NCI-H510A (cell line): Measurements from ENCODE around the gene CSRP1.

Experiments used
- DNase-seq: peaks from one replicate; lab custom pipeline; 2025; lab: John Stamatoyannopoulos, UW

CSRP1 gene

DNA sequence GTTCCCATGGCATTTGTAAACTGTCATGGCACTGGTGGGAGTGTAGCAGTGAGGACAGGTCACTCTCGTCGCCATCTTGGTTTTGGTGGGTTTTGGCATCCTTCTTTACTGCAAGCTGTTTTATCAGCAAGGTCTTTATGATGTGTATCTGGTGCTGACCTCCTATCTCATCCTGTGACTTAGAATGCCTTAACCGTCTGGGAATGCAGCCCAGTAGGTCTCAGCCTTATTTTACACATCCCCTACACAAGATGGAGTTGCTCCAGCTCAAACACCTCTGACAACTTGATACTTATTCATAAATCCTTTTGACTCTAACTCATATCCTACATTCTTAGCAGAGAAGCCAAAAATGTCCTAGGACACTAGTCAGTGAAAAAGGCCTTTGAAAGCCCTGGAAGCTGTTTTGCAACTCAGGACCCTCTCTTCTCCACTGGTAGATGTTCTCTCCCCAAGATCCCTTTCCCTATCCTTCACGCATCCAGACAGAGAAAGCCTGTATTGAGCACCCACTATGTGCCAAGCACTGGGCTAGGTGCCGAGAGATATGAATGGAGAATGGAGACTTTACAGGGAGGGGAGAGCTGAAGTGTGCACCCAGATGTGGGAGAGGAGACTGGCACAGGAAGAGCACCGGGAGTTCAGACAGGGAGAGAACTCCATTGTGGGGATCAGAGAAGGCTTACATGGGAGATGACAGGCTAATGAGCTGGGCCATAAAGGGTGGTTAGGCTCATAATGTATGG, 6.7 kb upstream of the CSRP1 start:
- DNase-seq = no peak

DNA sequence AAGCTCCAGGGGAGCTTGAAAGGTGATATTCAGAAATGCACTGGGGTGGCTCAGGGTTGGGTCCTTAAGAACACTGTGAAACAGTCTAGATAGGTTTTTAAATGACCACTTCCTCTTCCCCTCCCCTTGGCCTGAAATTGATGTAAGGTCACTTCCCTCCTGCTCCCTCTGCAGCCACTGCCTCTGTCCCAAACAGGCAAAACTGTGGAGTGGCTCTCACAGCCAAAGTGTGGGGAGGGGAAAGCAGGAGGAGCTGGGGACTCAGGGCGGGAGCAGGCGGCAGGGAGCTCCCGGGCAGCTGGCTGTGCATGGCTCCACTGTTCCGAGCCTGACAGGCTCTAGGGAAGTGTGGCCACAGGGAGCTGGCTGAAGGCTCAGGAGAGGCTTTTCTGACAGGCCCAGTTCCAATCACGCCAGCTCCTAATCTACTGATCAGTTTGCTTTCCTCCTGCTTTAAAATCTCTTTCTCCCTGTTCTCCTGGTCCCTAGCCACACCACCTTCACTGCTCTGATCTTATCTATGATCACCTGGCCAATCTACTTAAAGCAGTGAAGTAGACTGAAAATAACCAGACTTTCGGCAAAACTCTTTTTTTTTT, 5.1 kb upstream of the CSRP1 start:
- peak; percentile 43 for DNase-seq

DNA sequence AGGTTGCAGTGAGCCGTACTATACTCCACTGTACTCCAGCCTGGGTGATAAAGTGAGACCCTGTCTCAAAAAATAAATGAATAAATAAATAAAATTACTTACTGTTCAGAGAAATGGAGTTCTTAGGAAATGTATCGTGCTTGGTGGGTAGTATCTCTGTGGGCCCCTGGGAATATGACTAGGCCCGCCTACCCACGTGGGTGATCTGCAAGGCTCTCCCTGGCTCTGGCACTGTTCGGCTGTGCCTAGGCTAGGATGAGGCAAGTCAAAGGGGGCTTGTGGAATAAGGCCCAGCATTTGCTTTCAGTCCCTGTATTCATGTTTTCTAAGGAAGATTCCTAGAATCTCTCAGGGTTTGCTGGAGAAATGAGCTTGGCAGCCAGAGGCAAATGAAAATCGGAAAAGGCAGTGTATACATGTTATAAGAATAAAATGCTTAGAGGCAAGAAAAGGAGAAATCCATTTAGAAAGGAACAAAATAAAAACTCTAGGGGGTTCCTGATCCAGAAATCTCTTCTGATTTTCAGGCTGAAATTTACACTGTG, 4.5 kb upstream of the CSRP1 start:
- DNase-seq = no peak

DNA sequence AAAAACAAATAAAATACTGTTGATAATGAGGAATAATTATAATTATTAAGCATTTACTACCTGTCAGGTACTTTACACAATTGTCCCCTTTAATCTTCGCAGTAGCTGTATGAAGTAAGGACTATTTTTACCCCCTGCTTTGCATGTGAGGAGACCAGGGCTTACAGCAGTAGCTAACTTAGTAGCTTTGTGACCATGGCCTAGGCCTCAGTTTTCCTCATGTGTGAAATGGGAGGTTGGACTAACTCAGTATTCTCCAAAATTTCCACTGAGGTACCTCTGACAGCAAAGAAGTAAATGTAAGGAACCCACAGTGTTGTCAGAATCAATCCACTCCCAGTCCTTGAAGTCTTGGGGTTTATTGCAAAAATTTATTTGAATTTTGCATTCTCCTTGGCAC, 3.8 kb upstream of the CSRP1 start:
- DNase-seq = no peak

DNA sequence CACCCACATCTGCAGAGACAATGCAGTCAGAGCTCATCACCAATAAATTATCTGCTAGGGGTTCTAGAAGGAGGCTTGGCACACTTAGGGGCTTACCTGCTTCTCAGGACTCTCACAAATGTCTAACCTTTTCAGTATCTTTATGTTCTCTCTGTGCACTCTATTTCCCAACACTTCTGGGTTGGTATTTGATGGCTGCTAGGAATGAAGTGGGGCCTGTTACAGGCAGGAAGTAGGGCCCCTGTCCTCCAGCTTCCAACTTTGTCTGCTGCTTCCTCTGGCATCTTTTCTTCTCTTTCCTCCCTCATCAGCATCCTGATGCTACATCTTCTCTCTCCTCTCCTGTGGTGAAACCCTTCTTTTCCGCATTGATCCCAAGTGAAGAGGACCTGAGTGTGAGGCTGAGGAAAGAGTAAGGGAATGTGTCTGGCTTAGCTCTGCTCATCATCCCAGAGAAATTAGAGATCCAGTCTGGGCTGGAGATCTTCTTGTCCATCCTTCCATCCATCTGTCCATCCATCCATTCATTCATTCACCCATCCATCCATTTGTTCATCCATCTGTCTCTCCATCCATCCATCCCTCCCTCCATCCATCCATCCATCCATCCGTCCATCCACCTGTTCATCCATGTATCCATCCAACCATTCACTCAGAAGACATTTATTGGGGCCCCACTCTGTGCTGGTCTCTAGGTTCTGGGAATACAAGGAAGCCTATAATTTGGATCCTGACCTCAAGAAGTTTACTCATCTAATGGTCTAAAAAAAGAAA, 2.9 kb upstream of the CSRP1 start:
- DNase-seq = no peak

DNA sequence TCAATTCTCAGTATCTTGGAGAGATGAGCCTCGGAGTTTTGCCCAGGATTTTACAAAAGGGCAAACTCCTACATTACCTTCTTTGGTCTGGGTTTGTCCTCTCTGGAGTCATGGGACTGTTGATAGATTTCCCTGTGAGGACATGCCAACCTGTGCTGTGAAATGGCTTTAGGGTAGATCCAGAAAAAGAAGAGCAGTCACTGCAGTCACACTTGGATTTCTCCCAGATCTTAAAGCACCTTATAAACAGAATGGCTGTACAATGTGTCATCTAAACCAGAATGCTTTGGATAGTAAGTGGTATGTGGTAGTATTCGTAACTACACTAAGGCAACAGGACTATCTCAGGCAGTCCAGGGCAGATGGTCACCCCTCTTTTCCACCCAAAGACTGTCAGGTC, 1.9 kb upstream of the CSRP1 start:
- no peak for DNase-seq

DNA sequence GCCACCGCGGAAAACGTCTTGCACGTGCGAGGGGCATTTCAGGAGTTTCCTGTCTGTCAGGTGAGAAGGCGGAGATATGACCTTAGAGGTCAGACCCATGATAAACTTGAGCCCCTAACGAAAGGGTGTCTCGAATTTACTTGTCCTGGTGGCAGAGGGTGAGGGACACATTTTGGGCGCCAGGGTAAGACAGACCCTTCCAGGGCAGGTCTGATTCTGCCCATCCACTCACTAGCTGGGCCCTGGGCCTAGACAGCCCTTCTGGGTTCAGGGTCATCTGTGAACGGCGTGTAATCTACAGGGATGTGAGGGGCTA, 395 bp upstream of the CSRP1 start:
- DNase-seq = no peak

DNA sequence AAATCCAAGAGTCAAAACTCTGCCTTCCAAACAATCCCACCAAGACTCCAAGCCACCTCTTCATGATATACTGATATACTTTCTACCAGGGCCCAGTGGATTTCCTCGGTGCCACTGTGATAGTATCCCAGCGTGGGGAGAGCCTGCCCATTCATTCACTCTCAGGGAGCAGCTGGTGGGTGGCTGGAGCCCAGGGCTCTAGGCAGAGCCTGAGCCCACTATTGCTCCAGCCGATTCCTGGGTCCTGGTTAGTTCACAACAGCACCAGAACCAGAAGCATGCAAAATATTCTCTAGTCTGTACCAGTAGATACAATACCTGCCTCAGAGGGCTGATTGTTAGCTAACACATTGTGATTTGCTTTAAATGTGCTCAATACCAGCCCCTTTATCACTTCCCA, 831 bp downstream of the CSRP1 start:
- no peak for DNase-seq

DNA sequence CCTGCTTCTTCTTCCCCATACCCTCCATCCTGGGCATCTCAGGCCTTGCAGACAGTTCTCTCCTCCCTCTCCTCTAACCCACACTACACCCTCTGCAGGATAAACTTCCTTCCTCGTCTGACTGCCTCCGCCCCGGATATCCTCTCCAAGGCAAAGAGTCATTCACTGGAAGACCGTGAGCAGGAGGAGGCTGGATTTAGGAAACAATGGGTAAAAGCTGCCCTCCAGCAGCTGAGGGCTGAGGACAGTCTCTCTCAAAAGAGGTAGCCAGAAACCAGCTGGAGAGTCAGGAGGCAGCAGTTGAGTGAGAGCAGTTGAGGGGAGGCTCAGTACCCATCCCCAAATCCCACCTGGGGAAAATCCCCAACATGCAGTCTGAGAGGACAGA, 1.4 kb downstream of the CSRP1 start:
- DNase-seq = peak; percentile 68

DNA sequence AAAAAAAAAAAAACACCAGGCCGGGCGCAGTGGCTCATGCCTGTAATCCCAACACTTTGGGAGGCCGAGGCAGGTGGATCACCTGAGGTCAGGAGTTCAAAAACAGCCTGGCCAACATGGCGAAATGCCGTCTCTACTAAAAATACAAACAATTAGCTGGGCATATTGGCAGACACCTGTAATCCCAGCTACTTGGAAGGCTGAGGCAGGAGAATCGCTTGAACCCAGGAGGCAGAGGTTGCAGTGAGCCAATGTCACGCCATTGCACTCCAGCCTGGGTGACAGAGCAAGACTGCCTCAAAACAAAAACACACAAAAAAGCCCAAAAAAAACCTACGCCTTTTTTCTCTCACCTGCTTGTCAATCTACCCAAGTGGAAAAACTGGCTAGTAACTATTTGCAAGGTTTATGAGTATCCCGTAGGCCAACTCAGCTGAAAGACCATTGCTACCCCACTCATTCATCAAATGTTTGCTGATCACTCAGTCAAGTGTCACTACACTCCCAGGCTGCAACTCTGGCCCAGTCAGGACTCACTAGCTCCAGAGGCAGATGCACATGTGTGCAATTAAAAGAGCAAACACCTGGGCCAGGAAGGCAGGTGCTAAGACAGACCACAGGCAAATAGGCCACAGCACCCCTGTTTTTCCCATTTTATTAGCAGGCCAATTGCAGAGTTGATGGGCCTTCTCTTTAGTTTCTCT, 2.0 kb downstream of the CSRP1 start:
- DNase-seq = peak; percentile 81

DNA sequence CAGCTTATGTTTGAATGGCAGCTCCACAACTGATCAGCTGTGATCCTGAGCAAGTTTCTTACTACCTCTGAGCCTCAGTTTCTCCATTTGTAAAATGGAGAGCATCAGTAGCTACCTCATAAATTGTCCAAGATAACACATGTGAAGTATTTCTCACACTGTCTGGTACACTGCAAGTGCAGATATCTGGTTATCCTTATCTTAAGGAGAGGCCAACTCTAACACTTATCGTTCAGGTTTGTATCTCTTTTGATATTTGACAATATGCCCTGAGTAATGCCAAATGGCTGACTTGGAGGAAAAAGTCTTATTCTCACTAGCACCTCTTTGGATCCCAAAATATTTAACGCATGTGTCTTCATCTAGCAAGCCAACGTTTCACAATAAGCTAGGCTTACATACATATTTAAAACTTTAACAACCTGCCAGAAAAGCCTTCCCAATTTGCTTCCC, 2.7 kb downstream of the CSRP1 start:
- no peak for DNase-seq

DNA sequence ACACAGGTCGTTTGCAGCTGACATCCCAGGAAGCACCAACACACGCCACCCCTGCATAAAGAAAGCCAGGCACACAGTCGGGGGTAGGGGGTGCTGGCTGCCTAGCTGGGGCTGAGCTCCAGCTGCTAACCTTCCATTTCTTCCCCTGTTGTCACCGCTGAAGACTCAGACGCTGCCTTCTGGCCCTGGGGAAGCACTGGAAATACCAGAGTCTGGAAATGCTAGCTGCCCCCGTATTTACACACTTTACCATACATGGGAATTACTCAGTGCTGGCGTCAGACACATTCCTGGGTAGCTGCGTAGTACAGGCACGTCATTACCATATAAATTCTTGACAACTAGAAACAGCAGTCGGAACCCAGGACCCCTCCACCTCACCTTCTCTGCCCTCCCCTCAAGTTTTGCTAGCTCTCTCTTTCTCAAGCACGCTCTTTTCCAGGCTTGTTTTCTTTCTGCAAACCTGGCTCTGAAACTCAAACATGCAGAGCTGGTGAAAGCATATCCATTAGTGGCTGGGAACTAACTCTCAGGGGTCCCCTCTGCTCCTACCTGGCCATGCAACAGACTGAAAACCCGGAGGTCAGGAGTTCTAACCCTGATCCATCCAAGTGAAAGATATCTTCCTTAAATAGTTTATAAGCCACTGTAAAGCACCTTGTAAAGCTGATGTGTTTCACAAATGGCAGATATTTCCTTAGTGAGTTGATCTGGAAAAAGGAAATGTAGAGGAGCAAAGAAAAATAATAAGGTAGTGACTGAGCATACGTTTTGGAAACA, 3.3 kb downstream of the CSRP1 start:
- peak; percentile 35 for DNase-seq

DNA sequence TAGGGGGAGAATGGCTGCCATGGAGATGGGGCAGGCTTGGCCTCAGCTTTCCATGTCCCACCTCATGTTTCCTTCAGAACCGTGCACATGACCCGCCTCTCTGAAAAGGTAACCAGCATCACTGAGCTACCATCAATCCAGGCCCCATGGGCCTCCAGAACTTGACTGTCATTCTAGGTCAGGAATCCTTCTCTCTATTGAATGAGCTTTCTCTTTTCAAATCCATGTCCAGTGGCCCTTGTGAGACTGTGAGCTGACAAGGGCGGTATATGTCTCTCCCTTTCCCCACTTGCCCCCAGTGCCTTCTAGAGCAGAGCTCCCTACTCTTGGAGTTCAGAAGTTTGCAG, 4.4 kb downstream of the CSRP1 start:
- DNase-seq = no peak

DNA sequence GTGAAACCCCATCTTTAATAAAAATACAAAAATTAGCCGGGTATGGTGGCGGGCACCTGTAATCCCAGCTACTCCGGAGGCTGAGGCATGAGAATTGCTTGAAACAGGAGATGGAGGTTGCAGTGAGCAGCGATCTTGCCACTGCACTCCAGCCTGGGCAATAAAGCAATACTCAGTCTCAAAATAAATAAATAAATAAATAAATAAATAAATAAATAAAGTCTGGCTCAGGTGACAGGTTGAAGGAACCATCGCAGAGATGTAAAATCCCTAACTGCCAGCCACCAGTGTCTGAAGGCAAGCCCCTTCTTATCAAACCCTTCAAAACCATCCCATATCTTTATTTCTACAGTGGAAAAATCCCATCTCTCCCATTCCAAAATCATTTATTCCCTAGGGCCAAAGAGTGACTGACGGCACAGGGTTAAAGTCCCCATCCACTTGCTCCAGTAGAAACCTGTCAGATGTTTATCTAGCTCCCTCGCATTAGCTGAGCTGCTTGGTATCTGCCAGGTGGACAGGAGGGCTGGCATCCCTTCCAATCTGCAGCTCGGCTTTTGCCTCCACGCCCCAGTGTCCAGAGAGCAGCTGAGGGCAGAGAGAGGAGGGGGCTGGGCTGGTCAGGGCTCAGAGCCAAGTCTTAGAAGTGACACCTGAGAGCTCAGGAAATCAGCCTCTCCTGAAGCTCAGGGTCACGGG, 5.0 kb downstream of the CSRP1 start:
- peak; percentile 84 for DNase-seq

DNA sequence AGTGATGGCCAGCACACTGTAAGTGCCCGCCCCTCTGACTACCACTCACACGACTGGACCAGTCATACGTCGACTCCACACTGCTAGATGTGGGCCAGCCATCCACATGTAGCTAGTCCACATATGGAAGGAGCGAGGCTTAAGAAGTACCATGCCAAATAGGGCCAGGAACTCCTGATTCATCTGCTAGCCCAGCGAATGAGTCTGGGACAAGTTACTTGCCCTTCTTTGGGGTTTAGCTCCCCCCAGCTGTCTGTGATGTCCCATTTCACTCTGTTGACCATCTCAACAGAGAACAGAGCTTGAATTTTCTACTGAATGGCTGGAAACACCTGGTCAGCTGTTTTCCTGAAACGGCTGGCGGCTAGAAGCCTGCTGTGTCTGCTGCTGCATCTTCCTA, 5.8 kb downstream of the CSRP1 start:
- DNase-seq = no peak

DNA sequence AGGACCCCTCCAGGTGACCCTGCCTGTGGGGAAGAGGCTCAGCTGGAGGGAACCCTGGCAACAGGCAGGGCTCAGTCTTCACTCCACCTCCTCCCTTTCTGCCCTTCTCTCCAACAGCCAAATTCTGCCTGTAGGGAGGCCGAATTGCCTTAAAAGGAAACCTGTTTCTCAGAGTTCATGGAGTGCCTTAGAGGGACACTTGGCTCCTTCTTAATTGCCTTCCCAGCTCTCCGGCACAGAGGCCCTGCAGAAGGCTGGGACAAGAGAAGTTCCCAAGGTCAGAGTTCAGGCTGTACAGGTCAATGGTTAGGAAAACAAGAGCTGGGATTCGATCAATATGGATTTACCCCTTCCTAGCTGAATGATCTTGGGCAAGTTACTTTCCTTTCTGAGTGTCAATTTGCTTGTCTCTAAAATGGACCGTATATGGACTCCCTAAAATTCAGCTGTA, 6.2 kb downstream of the CSRP1 start:
- DNase-seq = no peak

DNA sequence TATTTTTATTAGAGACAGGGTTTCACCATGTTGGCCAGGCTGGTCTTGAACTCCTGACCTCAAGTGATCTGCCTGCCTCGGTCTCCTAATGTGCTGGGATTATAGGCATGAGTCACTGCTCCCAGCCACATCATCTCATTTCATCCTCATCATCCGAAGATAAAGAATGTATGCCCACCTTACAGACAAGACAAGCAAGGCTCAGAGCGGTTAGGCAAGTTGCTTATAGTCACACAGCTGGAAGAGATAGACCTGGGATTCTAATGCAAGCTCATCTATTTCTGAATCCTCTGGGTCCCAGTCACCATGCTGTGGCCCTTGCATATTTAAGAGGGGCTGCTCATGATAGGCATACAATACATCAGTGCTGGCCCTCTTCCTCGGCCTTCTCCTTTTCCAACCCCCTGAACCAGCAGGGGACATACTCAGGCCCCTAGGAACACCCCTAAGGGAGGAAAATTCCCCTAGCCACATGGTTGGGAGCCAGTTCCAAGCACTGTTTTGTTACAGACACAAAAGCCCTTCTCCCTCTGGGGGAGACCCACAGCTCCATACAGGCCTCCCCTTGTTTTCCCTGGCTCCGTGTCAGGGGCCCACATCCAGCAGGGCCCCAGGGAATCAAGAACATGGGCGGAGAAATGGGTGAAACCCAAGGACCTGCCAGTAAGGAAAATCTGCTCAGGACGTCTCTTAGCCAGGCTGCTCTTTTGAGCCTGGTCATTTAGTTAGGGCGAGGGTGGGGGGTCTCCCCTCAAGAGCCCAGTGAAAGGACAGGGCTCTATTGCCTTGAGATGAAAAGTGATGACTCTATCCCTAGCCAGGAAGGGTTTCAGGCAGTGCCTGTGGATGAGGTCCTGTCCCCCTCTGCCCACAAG, 6.9 kb downstream of the CSRP1 start:
- DNase-seq = no peak

DNA sequence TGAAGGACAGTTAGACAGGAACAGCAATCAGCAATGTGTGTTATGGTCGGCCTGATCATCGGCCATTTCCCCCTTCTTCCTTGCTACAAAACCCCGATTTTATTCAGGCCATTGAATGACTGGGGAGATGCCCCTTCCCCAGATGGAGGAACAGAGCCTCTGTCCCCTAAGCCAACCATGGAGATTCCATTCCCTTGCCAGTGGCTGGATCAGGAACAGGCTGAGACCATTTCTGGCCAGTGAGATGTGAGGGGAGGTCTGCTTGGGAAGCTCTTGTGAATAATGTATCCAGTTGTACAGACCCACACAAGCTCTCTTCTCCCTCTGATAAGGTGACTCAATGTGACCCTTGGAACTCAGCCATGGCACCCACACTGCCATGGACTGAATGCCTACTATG, 7.7 kb downstream of the CSRP1 start:
- no peak for DNase-seq

DNA sequence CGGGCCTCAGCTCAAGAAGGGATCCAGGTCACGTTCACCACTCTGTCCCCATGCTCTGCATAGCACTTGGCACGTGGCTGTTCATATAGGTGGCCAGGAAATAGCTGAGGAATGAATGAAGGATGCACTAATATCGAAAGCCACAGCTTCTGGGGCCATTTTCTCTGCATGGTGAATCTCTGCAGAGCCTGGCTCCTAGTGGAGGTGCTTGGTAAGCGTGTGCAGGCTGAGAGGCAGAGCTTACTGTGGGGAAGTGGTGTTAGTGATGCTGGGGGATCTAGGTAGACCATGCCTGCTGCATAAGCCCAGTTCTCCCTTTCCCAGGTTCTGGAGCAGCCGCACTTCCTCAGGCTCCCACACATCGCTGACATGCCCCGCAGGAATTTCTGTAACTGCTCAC, 8.3 kb downstream of the CSRP1 start:
- DNase-seq = no peak

DNA sequence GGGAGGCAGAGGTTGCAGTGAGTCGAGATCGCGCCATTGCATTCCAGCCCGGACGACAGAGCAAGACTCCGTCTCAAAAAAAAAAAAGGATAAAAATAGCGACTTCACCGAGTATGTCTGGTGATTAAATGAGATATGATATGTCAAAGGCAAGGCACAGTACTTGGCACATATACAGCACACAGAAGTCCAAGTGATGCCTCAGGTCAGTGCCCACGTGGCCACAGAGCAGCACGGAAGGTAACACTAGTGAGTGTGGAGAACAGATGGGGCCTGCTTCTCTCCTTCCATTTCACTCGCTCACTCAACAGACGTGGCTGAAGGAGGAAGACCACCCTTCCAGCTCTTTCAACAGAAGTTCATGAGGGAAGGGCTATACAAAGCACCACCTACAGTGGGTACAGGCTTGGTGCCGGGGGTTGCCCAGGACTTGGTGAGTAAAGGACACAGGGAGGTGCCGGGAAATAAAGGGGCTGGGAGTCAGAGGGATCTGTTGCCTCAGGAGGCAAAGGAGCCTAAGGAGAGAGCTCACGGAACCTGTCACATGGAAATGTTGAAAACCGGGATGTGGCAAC, 8.9 kb downstream of the CSRP1 start:
- no peak for DNase-seq
